ENCODE data around the gene PDE4D. TPM values are rescaled to one million over a fixed set of nuclear protein-coding genes. Genes with fewer than 3 reads are reported as not detected.

The PDE4D gene
- total and polyA plus RNA-seq, 2 donors (not counting 3 experiments of a cell fraction or from before 2014, with no cell fraction given) = 34.5 to 51.2 TPM

GRCh38 chr5:59256331-59256730, 637.2 kb downstream of the PDE4D start:
- no peaks in the 10 kb centered on the region for H3K9me1 ChIP-seq (replicated peaks; ENCODE audit: control insufficient read depth, extremely low read depth, insufficient read depth, low read length)
- H3K9ac ChIP-seq (replicated peaks; ENCODE audit: extremely low read depth, insufficient read depth, low read length) = no peak overlapping the region
- no peaks in the 10 kb centered on the region for H3K79me2 ChIP-seq (ENCODE audit: control insufficient read depth, insufficient read depth, low read length)
- intact Hi-C loops (cut with micrococcal nuclease) (no loop called here), dilution Hi-C loops (cut with MboI; ENCODE audit: extremely low pct_ligation_motif_present, low sequenced_read_pairs) (no loop called here)
- H4K20me1 ChIP-seq (replicated peaks; ENCODE audit: control insufficient read depth, extremely low read depth, insufficient read depth, low read length) = no peaks in the 10 kb centered on the region
- H3K4me3 ChIP-seq (replicated peaks in 1 of 3; ENCODE audit: insufficient read depth in 1 of 3, low read depth in 1 of 3, low read length in 3 of 3) = no peak overlapping the region
- H3K36me3 ChIP-seq (ENCODE audit: control insufficient read depth in 2 of 2, extremely low read depth in 1 of 2, insufficient read depth in 2 of 2, low read length in 2 of 2) = no peaks in the 10 kb centered on the region
- ChIA-PET CTCF (interaction anchor here (1.0 to 1.2 kb wide), 2 partner anchors 16 to 112 kb away, joined by 3 read pairs; no protein-coding TSS in a partner anchor), POLR2A (no interaction called here)
- no peaks in the 10 kb centered on the region for H3K27me3 ChIP-seq (ENCODE audit: control insufficient read depth in 2 of 2, insufficient read depth in 2 of 2, low read length in 2 of 2)
- no peak for TF ChIP-seq POLR2AphosphoS5 (IDR thresholded peaks at IDR 0.05; ENCODE audit: insufficient read depth, low read depth, low read length)
- TF ChIP-seq MYC (IDR thresholded peaks at IDR 0.05; ENCODE audit: low read depth, low read length) = no peak
- no peak for TF ChIP-seq POLR2A (IDR thresholded peaks at IDR 0.05; ENCODE audit: low read depth, low read length)
- no peak for TF ChIP-seq CTCF (IDR thresholded peaks at IDR 0.05; ENCODE audit: extremely low read depth in 1 of 2, insufficient read depth in 1 of 2, low read depth in 1 of 2, low read length in 2 of 2)
- TF ChIP-seq MAX (IDR thresholded peaks at IDR 0.05; ENCODE audit: insufficient read depth, insufficient read length) = no peak
- DNase-seq (ENCODE audit: low read depth, low spot score) (no peak), FAIRE-seq (no peak)
- no peaks in the 10 kb centered on the region for H3K9me3 ChIP-seq (replicated peaks; ENCODE audit: control insufficient read depth, insufficient read depth, low read length)
- peaks cover 5% of the 10 kb centered on the region for H3K4me1 ChIP-seq (ENCODE audit: control insufficient read depth, extremely low read depth, insufficient read depth, low read length)
- BruUV-seq (replicated peaks) = no TSS peak
- no peak overlapping the region for H2AFZ ChIP-seq (ENCODE audit: low read depth, low read length)
- H3K4me2 ChIP-seq (ENCODE audit: insufficient read depth, low read length) = no peak overlapping the region
- H3K27ac ChIP-seq (ENCODE audit: insufficient read depth, low read depth, low read length) = no peak overlapping the region

DNA sequence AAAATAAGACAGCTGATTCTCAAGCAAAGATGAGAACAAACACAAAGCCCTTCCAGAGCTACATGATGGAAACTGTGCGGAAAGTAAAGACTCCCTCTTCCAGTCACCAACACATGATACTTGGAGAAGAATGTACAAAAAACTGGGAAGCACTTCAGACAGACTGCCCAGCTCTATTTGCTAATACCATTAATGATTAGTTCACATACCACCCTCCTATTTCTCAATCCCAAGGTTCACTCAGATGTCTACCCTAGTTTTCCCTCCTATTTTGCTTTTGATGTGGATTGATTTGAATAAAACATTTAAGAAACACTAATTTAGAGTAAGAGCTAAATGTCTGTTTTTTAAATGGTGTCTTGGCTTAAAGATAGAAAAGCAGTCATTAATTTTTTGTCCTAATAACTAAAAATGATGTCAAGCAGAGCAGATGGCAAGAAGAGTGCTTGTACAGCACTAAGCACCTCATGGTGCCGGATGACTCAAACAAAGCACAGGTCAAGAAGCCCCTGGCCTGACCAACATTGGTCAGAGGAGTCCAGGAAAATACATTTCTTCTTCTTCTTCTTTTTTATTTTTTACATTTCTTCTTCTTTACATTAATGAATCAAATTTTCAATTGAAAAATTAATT, 639.4 kb downstream of the PDE4D start:
- intact Hi-C loops (cut with micrococcal nuclease) = no loop called here
- POLR2A ChIA-PET = no interaction called here

More for the DNA sequence above, 639.4 kb downstream of the PDE4D start:
- Histone ChIP-seq H2AFZ (ENCODE audit: low read depth, low read length) (no peak overlapping the region), H3K4me3 (replicated peaks in 1 of 3; ENCODE audit: insufficient read depth in 1 of 3, low read depth in 1 of 3, low read length in 3 of 3) (no peak overlapping the region), H3K27ac (ENCODE audit: insufficient read depth, low read depth, low read length) (no peak overlapping the region), H3K9me3 (replicated peaks; ENCODE audit: control insufficient read depth, insufficient read depth, low read length) (no peaks in the 10 kb centered on the region), H3K9me1 (replicated peaks; ENCODE audit: control insufficient read depth, extremely low read depth, insufficient read depth, low read length) (no peaks in the 10 kb centered on the region), H3K4me1 (ENCODE audit: control insufficient read depth, extremely low read depth, insufficient read depth, low read length) (peaks cover 5% of the 10 kb centered on the region), H4K20me1 (replicated peaks; ENCODE audit: control insufficient read depth, extremely low read depth, insufficient read depth, low read length) (no peaks in the 10 kb centered on the region), H3K79me2 (ENCODE audit: control insufficient read depth, insufficient read depth, low read length) (no peaks in the 10 kb centered on the region), H3K27me3 (ENCODE audit: control insufficient read depth in 2 of 2, insufficient read depth in 2 of 2, low read length in 2 of 2) (no peaks in the 10 kb centered on the region), H3K4me2 (ENCODE audit: insufficient read depth, low read length) (no peak overlapping the region), H3K9ac (replicated peaks; ENCODE audit: extremely low read depth, insufficient read depth, low read length) (no peak overlapping the region), H3K36me3 (ENCODE audit: control insufficient read depth in 2 of 2, extremely low read depth in 1 of 2, insufficient read depth in 2 of 2, low read length in 2 of 2) (no peaks in the 10 kb centered on the region)
- FAIRE-seq (no peak), DNase-seq (ENCODE audit: low read depth, low spot score) (no peak)
- CTCF ChIA-PET = interaction anchor here (1.1 to 1.2 kb wide), 2 partner anchors 9 to 127 kb away, joined by 3 read pairs; no protein-coding TSS in a partner anchor
- BruUV-seq (replicated peaks) = no TSS peak
- dilution Hi-C loops (cut with MboI; ENCODE audit: extremely low pct_ligation_motif_present, low sequenced_read_pairs) = no loop called here
- no peak for TF ChIP-seq FOS (IDR thresholded peaks at IDR 0.05; ENCODE audit: borderline replicate concordance, insufficient read depth, low read length)
- no peak for TF ChIP-seq POLR2A (IDR thresholded peaks at IDR 0.05; ENCODE audit: low read depth, low read length)
- TF ChIP-seq GATA2 (IDR thresholded peaks at IDR 0.05; ENCODE audit: insufficient read depth, insufficient read length, low read depth, low read length) = no peak
- no peak for TF ChIP-seq MAX (IDR thresholded peaks at IDR 0.05; ENCODE audit: insufficient read depth, insufficient read length)
- TF ChIP-seq JUN (IDR thresholded peaks at IDR 0.05; ENCODE audit: borderline replicate concordance, insufficient read depth, insufficient read length, low read depth) = no peak
- TF ChIP-seq EZH2 (IDR thresholded peaks at IDR 0.05; ENCODE audit: borderline replicate concordance, low read depth, low read length, severe bottlenecking) = no peak

Measured in endothelial cell of umbilical vein (primary cell).